Fibroblast of peridontal ligament (primary cell): ENCODE results near the gene ABCA6.
"Not testable (repeated sequence)": the region's sequence is repeated elsewhere in the genome, so short reads cannot be mapped to it uniquely, and the experiment has no call there.

ENCODE experiments used
- DNase-seq: peaks from one replicate; pipeline ENCODE4 v3.0.0-alpha.2; 2010; ENCODE audit errors: extremely low read depth

ABCA6 gene

DNA sequence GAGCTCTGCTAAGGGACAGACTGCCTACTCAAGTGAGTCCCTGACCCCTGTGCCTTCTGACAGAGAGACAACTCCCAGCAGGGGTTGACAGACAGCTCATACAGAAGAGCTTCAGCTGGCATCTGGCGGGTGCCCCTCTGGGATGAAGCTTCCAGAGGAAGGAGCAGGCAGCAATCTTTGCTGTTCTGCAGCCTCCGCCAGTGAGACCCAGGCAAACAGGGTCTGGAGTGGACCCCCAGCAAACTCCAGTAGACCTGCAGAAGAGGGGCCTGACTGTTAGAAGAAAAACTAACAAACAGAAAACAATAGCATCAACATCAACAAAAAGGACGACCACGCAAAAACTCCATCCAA is 70.5 kb downstream of the ABCA6 start:
- DNase-seq, result not testable (repeated sequence)

DNA sequence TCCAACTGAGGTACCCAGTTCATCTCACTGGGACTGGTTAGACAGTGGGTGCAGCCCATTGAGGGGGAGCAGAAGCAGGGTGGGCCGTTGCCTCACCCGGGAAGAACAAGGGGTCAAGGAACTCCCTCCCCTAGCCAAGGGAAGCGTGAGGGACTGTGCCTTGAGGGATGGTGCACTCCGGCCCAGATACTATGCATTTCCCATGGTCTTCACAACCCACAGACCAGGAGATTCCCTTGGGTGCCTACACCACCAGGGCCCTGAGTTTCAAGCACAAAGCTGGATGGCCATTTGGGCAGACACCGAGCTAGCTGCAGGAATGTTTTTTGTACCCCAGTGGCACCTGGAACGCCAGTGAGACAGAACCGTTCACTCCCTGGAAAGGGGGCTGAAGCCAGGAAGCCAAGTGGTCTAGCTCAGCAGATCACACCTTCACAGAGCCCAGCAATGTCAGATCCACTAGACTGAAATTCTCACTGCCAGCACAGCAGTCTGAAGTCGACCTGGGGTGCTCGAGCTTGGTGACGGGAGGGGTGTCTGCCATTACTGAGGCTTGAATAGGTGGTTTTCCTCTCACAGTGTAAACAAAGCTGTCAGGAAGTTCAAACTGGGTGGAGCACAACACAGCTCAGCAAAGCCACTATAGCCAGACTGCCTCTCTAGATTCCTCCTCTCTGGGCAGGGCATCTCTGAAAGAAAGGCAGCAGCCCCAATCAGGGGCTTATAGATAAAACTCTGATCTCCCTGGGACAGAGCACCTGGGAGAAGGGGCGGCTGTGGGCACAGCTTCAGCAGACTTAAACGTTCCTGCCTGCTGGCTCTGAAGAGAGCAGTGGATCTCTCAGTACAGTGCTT is 71.1 kb downstream of the ABCA6 start:
- DNase-seq, result not testable (repeated sequence)

DNA sequence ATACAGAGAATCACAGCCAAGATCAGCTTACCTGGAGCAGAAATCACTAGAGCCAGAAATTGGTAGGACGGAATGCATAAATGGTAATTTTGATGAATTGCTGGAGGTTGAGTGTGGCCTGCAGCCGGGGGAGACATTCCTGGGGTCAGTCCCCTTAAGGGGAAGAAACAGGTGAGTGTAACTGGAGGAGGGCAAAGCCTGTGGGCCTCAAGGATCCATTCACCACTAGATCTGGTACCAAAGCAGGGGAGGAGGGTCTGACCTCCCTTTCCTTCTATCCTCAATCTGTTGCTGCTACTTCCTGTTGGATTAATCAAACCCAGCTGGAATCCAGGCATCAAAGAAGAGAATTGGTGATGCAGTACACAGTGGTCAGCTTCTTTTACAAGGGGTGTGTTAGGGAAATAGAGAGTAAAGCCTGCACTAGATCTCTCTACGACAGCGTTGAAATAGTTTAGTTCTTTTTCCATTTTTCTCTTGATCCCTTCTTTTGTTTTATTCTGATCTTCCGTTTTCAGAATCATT is 72.4 kb downstream of the ABCA6 start:
- DNase-seq, result peak; percentile 38

DNA sequence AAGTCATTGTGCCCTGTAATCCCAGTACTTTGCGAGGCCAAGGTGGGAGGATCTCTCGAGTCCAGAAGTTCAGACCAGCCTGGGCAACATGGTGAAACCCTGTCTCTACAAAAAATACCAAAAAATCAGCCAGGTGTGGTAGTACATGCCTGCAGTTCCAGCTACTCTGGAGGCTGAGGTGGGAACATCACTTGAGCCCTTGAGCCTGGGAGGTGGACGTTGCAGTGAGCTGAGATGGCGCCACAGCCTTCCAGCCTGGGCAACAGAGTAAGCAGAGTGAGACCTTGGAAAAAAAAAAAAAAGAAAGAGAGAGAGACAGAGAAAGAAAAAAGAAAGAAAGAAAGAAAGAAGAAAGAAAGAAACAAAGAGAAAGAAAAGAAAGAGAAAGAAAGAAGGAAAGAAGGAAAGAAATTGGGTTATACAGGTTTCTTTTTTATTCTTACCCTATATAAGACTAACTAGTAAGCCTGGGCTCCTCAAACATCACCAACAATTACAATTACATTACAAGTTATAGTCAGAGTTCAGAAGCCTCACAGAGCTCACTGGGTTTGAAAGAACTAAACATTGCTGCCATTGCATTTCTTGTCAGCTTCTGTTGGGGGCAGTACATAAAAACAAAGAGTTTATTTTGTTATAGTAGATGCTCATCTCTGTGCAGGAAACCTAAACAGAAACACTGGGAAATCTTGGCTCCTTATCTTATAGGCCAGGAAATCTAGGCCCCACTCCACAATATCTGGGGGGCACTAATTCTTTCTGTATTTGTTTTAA is 74.2 kb downstream of the ABCA6 start:
- DNase-seq, result no peak

DNA sequence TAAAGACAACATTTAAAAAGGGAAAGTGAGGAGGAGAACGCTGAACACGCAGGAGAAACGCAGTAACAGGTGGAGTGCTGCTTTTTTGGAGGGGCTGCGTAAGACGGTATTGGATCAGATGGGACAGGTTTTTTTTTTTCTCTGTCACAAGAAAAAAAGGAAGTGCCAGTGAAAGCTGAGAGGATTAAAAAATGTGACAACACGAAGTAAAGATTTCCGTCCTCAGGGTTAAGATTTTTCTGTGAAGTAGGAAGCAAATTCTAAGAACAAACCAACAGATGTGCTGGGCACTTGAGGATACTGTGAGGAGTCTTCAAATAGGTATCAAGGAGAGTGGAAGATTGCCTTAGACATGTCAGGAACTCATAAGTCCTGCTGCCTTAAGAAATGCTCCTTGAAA is 75.2 kb downstream of the ABCA6 start:
- DNase-seq, result no peak

DNA sequence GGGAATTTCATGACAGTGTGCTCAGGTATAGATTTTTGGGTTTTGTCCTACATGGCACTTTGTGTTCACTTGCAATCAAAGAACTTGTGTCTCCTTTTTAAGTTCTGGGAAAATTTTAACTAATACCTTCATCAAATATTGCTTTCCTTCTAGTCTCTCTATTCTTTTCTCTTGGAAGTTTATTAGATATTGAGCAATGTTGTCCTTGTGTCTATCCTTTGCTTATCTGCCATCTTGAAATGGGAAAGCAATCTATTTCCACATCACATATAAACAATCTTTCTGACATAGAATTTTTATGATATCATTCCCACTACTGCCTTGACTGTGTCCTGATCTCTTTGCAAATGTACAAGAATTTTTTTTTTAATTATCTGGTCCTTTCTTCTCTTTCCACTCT is 76.6 kb downstream of the ABCA6 start:
- DNase-seq, result no peak

DNA sequence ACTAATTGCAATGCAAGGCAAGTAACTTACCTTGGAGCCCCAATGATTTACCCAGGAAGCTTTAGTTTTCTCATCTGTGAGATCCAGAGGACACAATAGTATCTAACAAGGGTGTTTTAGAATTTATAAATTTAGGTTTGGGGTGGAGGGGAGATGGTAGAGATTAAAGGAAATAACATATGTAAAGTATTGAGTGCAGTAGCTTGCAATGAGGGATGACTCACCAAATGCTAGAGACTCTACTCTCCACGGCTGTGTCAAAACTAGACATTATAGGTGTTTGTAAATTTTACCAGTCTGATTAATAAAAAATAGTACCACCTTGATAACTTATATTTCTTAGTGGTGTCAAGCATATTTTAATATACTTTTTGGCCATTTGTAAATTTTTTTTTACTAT is 77.2 kb downstream of the ABCA6 start:
- no peak for DNase-seq

DNA sequence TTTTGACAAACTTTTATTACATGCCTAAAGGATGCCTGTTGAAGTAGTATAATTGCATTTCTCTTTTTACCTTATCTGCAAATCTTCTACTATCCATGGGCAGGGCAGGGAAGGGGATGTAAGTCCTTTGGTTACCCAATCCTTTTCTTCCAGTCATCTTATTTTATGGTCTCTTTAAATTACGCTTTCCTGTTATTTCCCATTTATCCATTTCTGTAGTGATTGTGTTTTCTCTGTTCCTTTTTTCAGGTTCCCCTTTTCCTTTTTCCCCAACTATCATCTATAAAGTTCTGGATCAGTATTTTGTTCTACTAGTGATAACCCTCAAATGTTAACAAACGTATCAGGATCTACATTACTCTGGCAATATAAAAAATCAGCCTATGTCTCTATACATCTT is 77.7 kb downstream of the ABCA6 start:
- no peak for DNase-seq

DNA sequence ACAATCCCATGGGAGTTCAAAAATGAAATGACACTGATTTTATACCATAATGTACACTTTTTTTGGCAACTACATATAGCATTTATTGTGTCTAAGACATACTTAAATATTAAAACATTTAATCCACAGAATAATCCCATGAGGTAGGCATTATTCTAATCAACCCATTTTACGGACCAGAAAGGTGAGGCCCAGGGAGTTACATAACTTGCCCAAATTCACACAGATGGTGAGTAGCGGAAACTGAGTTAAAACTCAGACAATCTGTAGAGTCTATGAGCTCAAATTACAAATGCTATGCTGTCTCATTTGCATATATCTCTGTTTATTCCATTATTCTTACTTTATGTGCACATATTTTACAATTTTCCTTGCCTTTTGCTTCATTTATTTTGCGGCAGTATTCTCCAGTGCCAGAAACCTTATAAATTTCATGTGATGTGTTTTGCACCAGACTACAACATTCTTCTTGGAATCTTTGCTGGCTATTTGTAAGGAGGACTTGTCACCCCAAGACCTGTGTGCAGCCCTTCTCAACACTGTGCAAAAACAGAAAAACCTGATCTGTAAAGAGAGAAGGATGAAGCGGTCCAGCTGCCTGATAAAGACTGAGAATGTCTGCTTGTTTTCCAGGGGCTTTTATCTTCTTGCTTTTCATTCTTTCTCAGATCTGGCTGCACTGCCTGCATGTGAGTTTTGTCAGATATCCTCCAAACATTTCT is 78.7 kb downstream of the ABCA6 start:
- no peak for DNase-seq

DNA sequence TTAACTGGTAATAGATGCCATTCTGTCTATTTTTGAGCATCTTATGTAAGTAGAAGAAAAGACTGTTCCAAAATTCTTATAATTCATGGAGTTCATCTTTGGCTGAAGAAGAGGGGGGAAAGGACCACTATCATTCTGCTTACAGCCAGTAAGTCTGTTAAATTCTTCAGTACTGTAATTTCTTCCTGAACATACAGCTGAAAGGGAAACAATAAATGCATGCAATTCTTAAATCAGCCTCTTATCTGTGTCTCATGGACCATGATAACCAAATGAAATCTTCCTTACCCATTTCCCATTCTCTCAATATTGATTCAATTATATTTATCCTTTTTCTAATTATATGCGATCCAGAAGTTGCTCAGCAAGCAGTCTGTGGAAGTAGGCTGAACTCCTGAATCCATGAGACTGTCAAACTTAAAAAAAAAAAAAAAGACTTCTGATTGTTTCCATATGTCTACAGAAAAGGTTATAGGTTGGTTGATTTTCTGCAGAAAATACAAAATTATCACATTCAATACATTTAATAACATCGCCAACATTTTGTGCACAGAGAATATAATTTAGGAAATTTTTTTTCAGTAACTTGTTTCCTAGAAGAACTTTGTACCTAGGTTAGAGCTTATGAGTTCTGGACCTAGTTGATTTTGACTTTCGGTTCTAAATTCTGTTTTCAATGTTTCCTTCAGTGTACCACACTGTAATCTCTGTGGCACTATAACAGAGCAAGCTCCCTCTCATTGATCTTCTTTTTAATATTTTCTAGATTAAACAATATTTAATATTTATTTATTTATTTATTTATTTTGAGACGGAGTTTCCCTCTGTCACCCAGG is 79.8 kb downstream of the ABCA6 start:
- DNase-seq, result peak; percentile 60

DNA sequence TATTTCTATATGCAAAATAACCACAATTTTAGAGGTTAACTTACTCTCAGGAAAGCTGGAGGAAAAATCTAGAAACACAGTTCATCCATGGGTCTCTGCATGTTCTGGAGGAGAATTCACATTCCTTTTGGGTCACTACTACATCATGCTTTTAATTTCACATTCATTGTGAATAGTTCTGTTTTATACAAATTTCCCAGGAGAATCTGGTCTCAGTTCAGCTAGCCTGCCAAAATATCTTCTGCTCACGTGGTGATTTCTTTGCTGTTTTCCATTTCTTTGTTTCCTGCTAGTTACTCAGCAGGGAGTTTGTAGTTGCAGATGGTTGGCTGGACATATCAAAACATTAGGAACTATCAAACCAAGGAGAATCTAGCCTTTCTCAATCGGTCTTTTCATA is 80.9 kb downstream of the ABCA6 start, which contains the start of gene ABCA9:
ABCA9 (minus strand) TSS at position 106 of the 400 bp plus-strand sequence. CDS start 9,801 bp downstream, outside the sequence.
- peak; percentile 99 for DNase-seq

DNA sequence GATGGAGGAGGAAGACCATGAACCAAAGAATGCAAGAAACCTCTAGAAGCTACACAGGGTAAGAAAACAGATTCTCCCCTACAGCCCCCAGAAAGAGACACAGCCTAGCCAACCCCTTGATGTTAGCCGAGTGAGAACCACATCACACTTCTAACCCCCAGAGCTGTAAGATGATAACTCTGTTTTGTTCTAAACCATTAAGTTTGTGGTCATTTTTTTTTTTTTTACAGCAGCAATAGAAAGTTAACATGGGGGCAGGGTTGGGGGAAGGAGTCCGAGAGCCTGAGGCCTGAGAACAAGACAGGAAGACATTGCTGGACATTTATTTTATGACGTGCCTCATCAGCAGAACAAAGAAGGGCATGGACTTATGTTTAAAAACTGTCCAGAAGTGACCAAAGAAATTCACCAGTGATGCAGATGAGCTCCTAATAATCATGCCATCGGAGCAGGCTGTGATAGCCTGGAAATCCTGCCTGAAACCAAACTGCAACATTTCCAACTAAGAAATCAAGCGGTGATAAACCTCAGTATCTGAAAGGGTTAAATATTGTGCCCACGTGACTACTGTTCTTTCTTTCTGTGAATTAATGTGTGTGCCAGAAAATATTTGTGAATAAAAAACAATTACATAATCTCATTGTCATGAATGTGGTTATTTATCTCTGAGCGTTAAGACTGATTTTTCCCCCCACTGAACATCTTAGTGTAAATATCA is 82.1 kb downstream of the ABCA6 start:
- DNase-seq, result peak; percentile 48

DNA sequence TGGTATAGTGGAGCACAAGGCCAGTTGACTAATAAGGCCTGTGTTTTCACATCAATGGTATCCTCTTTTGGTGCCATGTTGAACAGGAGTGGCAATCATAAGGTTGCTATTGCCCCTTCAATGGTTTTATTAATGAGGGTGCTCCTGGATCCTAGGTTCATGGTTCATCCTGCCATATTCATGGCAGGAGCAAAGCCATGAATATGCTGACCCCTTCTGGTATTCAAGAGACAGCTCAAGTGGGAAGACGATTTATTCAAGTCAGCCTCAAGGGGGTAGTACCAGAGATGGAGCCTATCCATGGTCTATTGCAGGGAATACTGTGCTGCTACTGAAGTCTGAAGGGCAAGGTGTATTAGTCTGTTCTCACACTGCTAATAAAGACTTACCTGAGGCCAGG is 83.5 kb downstream of the ABCA6 start:
- DNase-seq, result no peak

DNA sequence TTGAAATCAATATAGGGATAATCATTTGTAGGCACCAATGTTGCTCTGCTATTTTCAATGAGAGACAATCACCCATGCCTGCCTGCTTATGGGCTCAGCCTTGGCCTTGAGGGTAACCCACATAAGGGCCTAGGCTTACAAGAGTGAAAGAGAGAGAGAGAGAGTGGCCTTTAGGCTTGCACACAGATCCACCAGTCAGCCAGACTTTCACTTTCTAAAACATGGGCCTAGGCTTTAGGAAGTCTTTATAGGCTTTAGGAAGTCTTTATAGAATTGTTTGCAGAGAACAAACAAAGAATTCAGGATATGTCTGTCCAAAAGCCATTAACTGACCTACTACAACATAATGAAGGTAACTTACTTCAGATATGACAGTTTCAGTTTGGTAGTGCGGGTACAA is 84.4 kb downstream of the ABCA6 start:
- DNase-seq, result no peak

DNA sequence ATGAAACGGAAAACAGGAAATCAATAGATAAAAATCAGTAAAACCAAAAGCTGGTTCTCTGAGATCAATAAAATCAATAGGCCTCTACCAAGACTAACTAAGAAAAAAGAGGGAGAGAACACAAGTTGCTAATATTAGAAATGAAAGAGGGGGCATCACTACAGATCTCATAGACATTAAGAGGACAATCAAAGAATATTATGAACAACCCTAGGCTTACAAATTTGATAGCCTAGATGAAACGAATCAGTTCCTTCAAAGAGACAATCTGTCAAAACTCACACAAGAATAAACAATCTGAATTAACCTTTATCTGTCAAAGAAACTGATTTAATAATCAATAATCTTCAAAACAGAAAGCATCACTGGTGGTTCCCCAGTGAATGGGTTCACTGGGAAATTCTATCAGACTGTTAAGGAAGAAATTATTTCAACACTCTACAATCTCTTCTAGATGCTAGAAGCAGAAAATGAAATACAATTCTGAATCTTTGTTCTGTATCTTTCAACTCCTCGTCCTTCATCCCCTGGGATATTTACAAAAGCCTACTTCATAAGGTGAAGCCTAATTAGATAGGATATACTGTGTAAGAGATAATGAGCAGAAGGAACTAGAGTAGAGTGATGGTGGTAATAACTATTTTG is 85.4 kb downstream of the ABCA6 start:
- DNase-seq, result no peak

DNA sequence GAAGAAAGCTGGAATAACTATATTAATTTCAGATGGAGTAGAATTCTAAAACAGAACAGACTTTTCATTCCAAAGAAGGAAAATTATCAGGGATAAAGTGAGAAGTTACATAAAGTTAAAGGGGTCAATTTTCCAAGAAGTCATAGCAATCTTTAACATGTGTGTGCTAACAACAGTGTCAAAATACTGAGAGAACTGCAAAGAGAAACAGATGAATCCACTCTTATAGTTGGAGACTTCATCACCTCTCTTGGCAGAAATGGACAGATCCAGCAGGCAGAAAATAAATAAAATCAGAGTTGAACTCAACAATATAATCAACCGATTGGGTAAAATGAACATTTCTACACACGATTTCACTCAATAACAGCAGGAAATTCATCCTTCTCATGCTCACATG is 86.4 kb downstream of the ABCA6 start:
- no peak for DNase-seq

DNA sequence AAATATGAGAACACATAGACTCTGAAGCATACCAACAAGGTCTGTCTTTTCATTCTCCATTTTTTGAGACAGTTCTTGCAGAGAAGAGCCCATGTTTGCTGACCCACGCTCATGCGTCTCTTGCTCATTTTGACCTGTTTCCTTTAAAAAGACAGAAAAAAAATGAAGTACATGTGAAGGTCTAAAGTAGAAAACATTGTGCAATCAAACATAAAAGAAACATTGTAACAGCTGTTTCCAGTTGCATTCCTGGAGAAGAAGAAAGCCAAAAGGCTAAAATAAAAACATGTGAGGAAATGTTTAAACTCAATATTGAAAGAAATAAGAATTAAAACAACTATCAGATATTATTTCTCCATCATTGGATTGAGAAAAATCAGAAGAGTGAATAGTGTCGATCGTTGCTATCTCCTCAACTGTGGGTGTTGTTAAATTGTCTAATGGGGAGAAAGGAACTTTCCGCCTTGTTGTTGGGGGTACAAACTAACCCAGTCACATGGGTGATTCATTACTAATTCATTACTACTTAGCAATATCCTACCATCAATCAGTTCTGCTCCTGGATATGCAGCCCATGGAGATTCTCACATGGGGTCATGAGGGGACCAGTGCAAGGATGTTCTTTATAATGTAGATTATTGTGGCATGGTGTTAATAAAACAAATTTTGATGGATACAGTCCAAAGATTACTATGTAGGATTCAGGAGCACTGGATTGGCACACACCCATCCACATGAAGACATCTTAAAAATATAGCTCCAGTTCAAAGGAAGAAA is 90.5 kb downstream of the ABCA6 start:
- peak; percentile 89 for DNase-seq

DNA sequence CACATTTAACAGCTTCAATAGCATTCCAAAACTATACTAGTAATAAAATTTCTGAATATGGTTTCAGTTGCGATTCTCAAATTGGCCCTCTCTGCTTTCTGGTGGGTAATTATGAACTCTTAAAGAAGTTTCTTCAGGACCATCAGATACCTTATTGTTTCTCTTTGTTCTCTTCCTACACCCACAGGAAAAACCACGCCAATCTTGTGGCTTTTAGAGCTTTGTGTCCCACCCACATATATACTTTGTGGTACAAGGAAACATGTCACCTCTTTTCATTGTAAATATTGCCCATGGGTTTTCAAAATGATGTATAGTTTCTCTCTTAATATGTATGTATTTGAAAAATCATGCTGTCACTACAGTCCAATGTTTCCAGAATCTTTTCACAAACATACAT is 93.1 kb downstream of the ABCA6 start:
- no peak for DNase-seq
